ENCODE measurements around the gene KIF2C.
"Not testable (repeated sequence)": the region's sequence is repeated elsewhere in the genome, so short reads cannot be mapped to it uniquely, and the experiment has no call there.

KIF2C gene

GRCh38 chr1:44696789-44697345 lies 42.8 kb upstream of the KIF2C start:
- TF ChIP-seq CTCF (IDR thresholded peaks at IDR 0.05; ENCODE audit: insufficient read depth, missing control alignments) = no peak
- DNase-seq (ENCODE audit: insufficient read length, low spot score) = no peak
- FAIRE-seq = no peak

- no peak for TF ChIP-seq CTCF (IDR thresholded peaks at IDR 0.05; ENCODE audit: insufficient read depth, missing control alignments)
- DNase-seq (ENCODE audit: insufficient read length, low spot score) (no peak), FAIRE-seq (no peak)
Measured at GRCh38 chr1:44698138-44698537, 41.5 kb upstream of the KIF2C start.

GRCh38 chr1:44699375-44699774 lies 40.3 kb upstream of the KIF2C start:
- FAIRE-seq; DNase-seq (ENCODE audit: insufficient read length, low spot score): not testable (repeated sequence)

- no peak for FAIRE-seq
Measured at GRCh38 chr1:44700573-44700972, 39.1 kb upstream of the KIF2C start.

GRCh38 chr1:44701141-44701573 lies 38.5 kb upstream of the KIF2C start:
- TF ChIP-seq CTCF (IDR thresholded peaks at IDR 0.05; ENCODE audit: insufficient read depth, missing control alignments) = no peak
- DNase-seq (ENCODE audit: insufficient read length, low spot score) (no peak), FAIRE-seq (no peak)

More at GRCh38 chr1:44700573-44700972, 39.1 kb upstream of the KIF2C start:
- no peak for TF ChIP-seq CTCF (IDR thresholded peaks at IDR 0.05; ENCODE audit: insufficient read depth, missing control alignments)
- DNase-seq (ENCODE audit: insufficient read length, low spot score) = no peak

GRCh38 chr1:44705470-44705869 lies 34.2 kb upstream of the KIF2C start:
- no peak for TF ChIP-seq CTCF (IDR thresholded peaks at IDR 0.05; ENCODE audit: insufficient read depth, missing control alignments)
- FAIRE-seq (no peak), DNase-seq (ENCODE audit: insufficient read length, low spot score) (no peak)

- no peak for FAIRE-seq
Measured at GRCh38 chr1:44705938-44706337, 33.7 kb upstream of the KIF2C start.

More at GRCh38 chr1:44705938-44706337, 33.7 kb upstream of the KIF2C start:
- TF ChIP-seq CTCF (IDR thresholded peaks at IDR 0.05; ENCODE audit: insufficient read depth, missing control alignments) = no peak
- no peak for DNase-seq (ENCODE audit: insufficient read length, low spot score)

All from D721Med (cell line).